ENCODE measurements around the gene ZSWIM5. TPM values are rescaled to one million over a fixed set of nuclear protein-coding genes. Genes with fewer than 3 reads are reported as not detected.
"Not testable (repeated sequence)": the region's sequence is repeated elsewhere in the genome, so short reads cannot be mapped to it uniquely, and the experiment has no call there.

The ZSWIM5 gene
- total and polyA plus RNA-seq, 2 donors (not counting 1 experiment from before 2014, with no cell fraction given), result 0.36 to 1.7 TPM

DNA sequence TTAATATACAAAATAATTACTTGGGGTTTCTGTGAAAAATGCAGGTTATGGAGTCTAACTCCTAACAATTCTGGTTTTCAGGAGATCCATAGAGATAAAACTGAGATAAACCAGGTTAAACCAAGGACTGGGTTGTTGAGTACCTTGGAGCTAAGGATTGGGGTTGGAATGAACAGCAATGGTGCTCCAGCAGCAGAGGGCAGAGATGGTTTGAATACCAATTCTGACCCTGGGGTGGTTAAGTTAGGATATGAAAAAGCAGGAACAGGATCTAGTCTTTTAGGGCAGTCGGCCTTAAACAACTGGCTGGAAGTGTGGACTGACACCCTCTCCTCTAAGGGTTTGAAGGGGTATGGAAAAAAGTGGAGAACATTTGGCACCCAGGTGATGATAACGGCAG lies 141.3 kb downstream of the ZSWIM5 start:
- TF ChIP-seq CTCF (IDR thresholded peaks at IDR 0.05), result no peak
- TF ChIP-seq EZH2 (IDR thresholded peaks at IDR 0.05; ENCODE audit: borderline replicate concordance, insufficient read depth, low read depth, low read length, poor library complexity, severe bottlenecking), result no peak
- Histone ChIP-seq H3K79me2 (ENCODE audit: control insufficient read depth, insufficient read depth, low read length) (no peaks in the 10 kb centered on the region), H4K20me1 (ENCODE audit: control insufficient read depth, insufficient read depth, low read length, poor library complexity, severe bottlenecking) (no peaks in the 10 kb centered on the region), H3K27ac (ENCODE audit: low read length in 2 of 2) (no peak overlapping the region), H2AFZ (ENCODE audit: insufficient read depth, low read depth, low read length, poor library complexity, severe bottlenecking) (no peak overlapping the region), H3K4me2 (replicated peaks; ENCODE audit: low read depth, low read length, poor library complexity, severe bottlenecking) (no peak overlapping the region), H3K9me3 (ENCODE audit: control extremely low read depth in 1 of 3, control insufficient read depth in 2 of 3, insufficient read depth in 1 of 3, low read length in 2 of 3) (no peaks in the 10 kb centered on the region), H3K9ac (ENCODE audit: low read length) (no peak overlapping the region), H3K4me1 (ENCODE audit: control insufficient read depth in 2 of 2, insufficient read depth in 2 of 2, low read length in 2 of 2) (no peaks in the 10 kb centered on the region), H3K36me3 (replicated peaks in 1 of 2; ENCODE audit: control extremely low read depth in 1 of 2, control insufficient read depth in 1 of 2, extremely low read depth in 1 of 2, insufficient read depth in 2 of 2, low read length in 1 of 2) (no peaks in the 10 kb centered on the region), H3K4me3 (ENCODE audit: control extremely low read depth in 1 of 5, extremely low read depth in 1 of 5, insufficient read depth in 1 of 5, low read depth in 2 of 5, low read length in 4 of 5) (no peak overlapping the region), H3K27me3 (replicated peaks in 1 of 4; ENCODE audit: control extremely low read depth in 1 of 4, control insufficient read depth in 3 of 4, insufficient read depth in 4 of 4, low read length in 3 of 4) (no peaks in the 10 kb centered on the region)
- DNase-seq, result no peak
- ChIA-PET CTCF (interaction anchor here (0.6 kb wide), 1 partner anchor 352 kb away, joined by 3 read pairs; no protein-coding TSS in a partner anchor), POLR2A (no interaction called here)
- H3K9me3 Mint-ChIP-seq (ENCODE audit: insufficient read depth), result peaks cover 3% of the 10 kb centered on the region
- WGBS (ENCODE audit: insufficient coverage), result 100% methylated on average over 1 of the region's 2 CpGs
- H3K27ac Mint-ChIP-seq, result no peak overlapping the region
- intact Hi-C loops (cut with micrococcal nuclease), result no loop called here
- no peaks in the 10 kb centered on the region for H3K27me3 Mint-ChIP-seq
- H3K4me3 Mint-ChIP-seq, result no peak overlapping the region
- H3K4me1 Mint-ChIP-seq, result no peaks in the 10 kb centered on the region
- no peak for ATAC-seq (ENCODE audit: low read depth)

- H3K4me1 Mint-ChIP-seq; DNase-seq; H3K27ac ChIP-seq (ENCODE audit: low read length in 2 of 2); H3K9me3 ChIP-seq (ENCODE audit: control extremely low read depth in 1 of 3, control insufficient read depth in 2 of 3, insufficient read depth in 1 of 3, low read length in 2 of 3); H3K27me3 Mint-ChIP-seq; H3K9ac ChIP-seq (ENCODE audit: low read length); H3K9me3 Mint-ChIP-seq (ENCODE audit: insufficient read depth); ATAC-seq (ENCODE audit: low read depth); H3K27ac Mint-ChIP-seq; H3K4me3 Mint-ChIP-seq; POLR2A ChIA-PET; H3K4me1 ChIP-seq (ENCODE audit: control insufficient read depth in 2 of 2, insufficient read depth in 2 of 2, low read length in 2 of 2); H3K36me3 ChIP-seq (replicated peaks in 1 of 2; ENCODE audit: control extremely low read depth in 1 of 2, control insufficient read depth in 1 of 2, extremely low read depth in 1 of 2, insufficient read depth in 2 of 2, low read length in 1 of 2); H2AFZ ChIP-seq (ENCODE audit: insufficient read depth, low read depth, low read length, poor library complexity, severe bottlenecking); CTCF ChIA-PET; H3K27me3 ChIP-seq (replicated peaks in 1 of 4; ENCODE audit: control extremely low read depth in 1 of 4, control insufficient read depth in 3 of 4, insufficient read depth in 4 of 4, low read length in 3 of 4); H4K20me1 ChIP-seq (ENCODE audit: control insufficient read depth, insufficient read depth, low read length, poor library complexity, severe bottlenecking); H3K79me2 ChIP-seq (ENCODE audit: control insufficient read depth, insufficient read depth, low read length); H3K4me3 ChIP-seq (ENCODE audit: control extremely low read depth in 1 of 5, extremely low read depth in 1 of 5, insufficient read depth in 1 of 5, low read depth in 2 of 5, low read length in 4 of 5); H3K4me2 ChIP-seq (replicated peaks; ENCODE audit: low read depth, low read length, poor library complexity, severe bottlenecking); intact Hi-C loops (cut with micrococcal nuclease): not testable (repeated sequence)
- WGBS (ENCODE audit: insufficient coverage), result 100% methylated on average over 1 of the region's 4 CpGs
Measured at GRCh38 chr1:45062463-45062862, 143.9 kb downstream of the ZSWIM5 start.
